Measurements from ENCODE around the gene MFSD1. TPM values are rescaled to one million over a fixed set of nuclear protein-coding genes. Genes with fewer than 3 reads are reported as not detected.

The MFSD1 gene
- total RNA-seq, 4 donors from 2014 or later, result 57.1 to 83.7 (median 64.3) TPM

- H3K9me3 ChIP-seq, result no peaks in the 10 kb centered on the region
- no peak for DNase-seq (ENCODE audit: low spot score in 2 of 2)
- H3K4me1 ChIP-seq, result no peaks in the 10 kb centered on the region
- H3K27ac ChIP-seq, result no peak overlapping the region
- TF ChIP-seq POLR2A (IDR thresholded peaks at IDR 0.05), result no peak
- TF ChIP-seq EP300 (IDR thresholded peaks at IDR 0.05), result no peak
- H3K36me3 ChIP-seq, result peaks cover 0 to 72% (median 0%) of the 10 kb centered on the region in 3 donors
- no peaks in the 10 kb centered on the region for H3K27me3 ChIP-seq
- WGBS, 2 donors, result 95 to 98% methylated on average over 4 of the region's 4 CpGs
- no peak overlapping the region for H3K4me3 ChIP-seq
Observed at GRCh38 chr3:158830391-158830790, 28.5 kb downstream of the MFSD1 start.

DNA sequence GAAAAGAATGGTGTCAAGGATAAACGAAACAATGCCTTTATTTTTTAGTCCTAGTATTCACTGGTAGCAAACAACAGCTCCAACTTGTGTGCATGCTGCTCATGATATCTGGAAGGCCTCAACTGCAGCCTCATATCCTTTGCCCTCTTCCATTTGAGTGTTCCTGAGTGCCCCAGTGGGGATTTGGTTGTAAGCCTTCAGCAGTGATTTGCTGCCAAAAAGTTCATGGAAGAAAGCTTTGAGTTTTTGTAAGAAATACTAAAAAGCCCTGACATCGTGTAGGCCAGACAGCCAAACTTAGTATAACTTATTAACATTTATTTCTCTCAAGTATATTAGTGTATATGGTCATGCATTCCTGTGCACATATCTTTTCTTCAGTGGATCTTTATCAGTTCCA is 30.0 kb downstream of the MFSD1 start:
- no peak overlapping the region for H3K4me3 ChIP-seq
- no peak overlapping the region for H3K27ac ChIP-seq
- DNase-seq (ENCODE audit: low spot score in 2 of 2), result no peak
- H3K36me3 ChIP-seq, result peaks cover 0 to 57% (median 0%) of the 10 kb centered on the region in 3 donors
- WGBS, 2 donors, result 38 to 63% methylated on average over 2 of the region's 2 CpGs
- H3K27me3 ChIP-seq, result no peaks in the 10 kb centered on the region
- no peaks in the 10 kb centered on the region for H3K9me3 ChIP-seq
- H3K4me1 ChIP-seq, result no peaks in the 10 kb centered on the region
- TF ChIP-seq EP300 (IDR thresholded peaks at IDR 0.05), result no peak
- TF ChIP-seq, protein P1, sequence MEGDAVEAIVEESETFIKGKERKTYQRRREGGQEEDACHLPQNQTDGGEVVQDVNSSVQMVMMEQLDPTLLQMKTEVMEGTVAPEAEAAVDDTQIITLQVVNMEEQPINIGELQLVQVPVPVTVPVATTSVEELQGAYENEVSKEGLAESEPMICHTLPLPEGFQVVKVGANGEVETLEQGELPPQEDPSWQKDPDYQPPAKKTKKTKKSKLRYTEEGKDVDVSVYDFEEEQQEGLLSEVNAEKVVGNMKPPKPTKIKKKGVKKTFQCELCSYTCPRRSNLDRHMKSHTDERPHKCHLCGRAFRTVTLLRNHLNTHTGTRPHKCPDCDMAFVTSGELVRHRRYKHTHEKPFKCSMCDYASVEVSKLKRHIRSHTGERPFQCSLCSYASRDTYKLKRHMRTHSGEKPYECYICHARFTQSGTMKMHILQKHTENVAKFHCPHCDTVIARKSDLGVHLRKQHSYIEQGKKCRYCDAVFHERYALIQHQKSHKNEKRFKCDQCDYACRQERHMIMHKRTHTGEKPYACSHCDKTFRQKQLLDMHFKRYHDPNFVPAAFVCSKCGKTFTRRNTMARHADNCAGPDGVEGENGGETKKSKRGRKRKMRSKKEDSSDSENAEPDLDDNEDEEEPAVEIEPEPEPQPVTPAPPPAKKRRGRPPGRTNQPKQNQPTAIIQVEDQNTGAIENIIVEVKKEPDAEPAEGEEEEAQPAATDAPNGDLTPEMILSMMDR (IDR thresholded peaks at IDR 0.05), result no peak
- TF ChIP-seq POLR2A (IDR thresholded peaks at IDR 0.05), result no peak

GRCh38 chr3:158835631-158836030 is 33.8 kb downstream of the MFSD1 start:
- Histone ChIP-seq H3K27ac (no peak overlapping the region), H3K36me3 (peaks cover 0 to 23% (median 0%) of the 10 kb centered on the region in 3 donors), H3K4me1 (no peaks in the 10 kb centered on the region), H3K9me3 (no peaks in the 10 kb centered on the region), H3K4me3 (no peak overlapping the region), H3K27me3 (no peaks in the 10 kb centered on the region)
- TF ChIP-seq POLR2A (IDR thresholded peaks at IDR 0.05), result no peak
- TF ChIP-seq EP300 (IDR thresholded peaks at IDR 0.05), result no peak
- TF ChIP-seq, protein P1 (IDR thresholded peaks at IDR 0.05), result no peak
- WGBS, 2 donors, result 34 to 63% methylated on average over 3 of the region's 3 CpGs
- DNase-seq (ENCODE audit: low spot score in 2 of 2), result no peak

- H3K36me3 ChIP-seq, result peaks cover 0 to 17% (median 0%) of the 10 kb centered on the region in 3 donors
- TF ChIP-seq, protein P1 (IDR thresholded peaks at IDR 0.05), result no peak
- TF ChIP-seq EP300 (IDR thresholded peaks at IDR 0.05), result no peak
- no peak for TF ChIP-seq POLR2A (IDR thresholded peaks at IDR 0.05)
- H3K4me1 ChIP-seq, result no peaks in the 10 kb centered on the region
- no peak for DNase-seq (ENCODE audit: low spot score in 2 of 2)
- no peak overlapping the region for H3K4me3 ChIP-seq
- H3K9me3 ChIP-seq, result no peaks in the 10 kb centered on the region
- 81 to 86% methylated on average over 3 of the region's 3 CpGs for WGBS, 2 donors
- H3K27me3 ChIP-seq, result no peaks in the 10 kb centered on the region
- no peak overlapping the region for H3K27ac ChIP-seq
Observed at GRCh38 chr3:158836312-158836711, 34.5 kb downstream of the MFSD1 start.

- DNase-seq (ENCODE audit: low spot score in 2 of 2), result no peak
- WGBS, 2 donors, result 80% methylated on average over 3 of the region's 3 CpGs
- no peak overlapping the region for H3K27ac ChIP-seq
- no peaks in the 10 kb centered on the region for H3K27me3 ChIP-seq
- H3K9me3 ChIP-seq, result no peaks in the 10 kb centered on the region
- peaks cover 0 to 9% (median 0%) of the 10 kb centered on the region in 3 donors for H3K36me3 ChIP-seq
- no peaks in the 10 kb centered on the region for H3K4me1 ChIP-seq
- no peak overlapping the region for H3K4me3 ChIP-seq
- no peak for TF ChIP-seq EP300 (IDR thresholded peaks at IDR 0.05)
- TF ChIP-seq POLR2A (IDR thresholded peaks at IDR 0.05), result no peak
- TF ChIP-seq, protein P1 (IDR thresholded peaks at IDR 0.05), result no peak
Observed at GRCh38 chr3:158837240-158837639, 35.4 kb downstream of the MFSD1 start.

DNA sequence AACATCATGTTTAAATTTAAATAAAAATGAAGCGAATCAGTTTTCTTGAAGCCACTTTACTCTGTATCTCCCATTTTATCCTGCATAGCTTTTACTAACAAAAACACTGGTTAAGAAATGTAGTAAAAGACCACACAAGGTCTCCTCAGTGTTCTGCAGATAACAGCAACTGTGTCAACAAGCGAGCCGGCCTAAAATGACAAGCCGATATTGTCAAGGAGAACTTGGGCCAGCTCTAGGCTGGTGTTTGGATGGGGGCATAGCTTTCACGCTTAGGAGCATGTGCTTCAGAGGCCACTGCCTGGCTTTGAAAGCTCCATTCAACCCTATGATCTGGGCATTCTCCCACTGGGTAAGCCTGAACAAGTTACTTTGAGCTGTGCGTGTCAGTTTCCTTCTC is 38.1 kb downstream of the MFSD1 start:
- Histone ChIP-seq H3K36me3 (no peaks in the 10 kb centered on the region), H3K27me3 (no peaks in the 10 kb centered on the region), H3K9me3 (no peaks in the 10 kb centered on the region), H3K4me3 (no peak overlapping the region), H3K4me1 (no peaks in the 10 kb centered on the region), H3K27ac (no peak overlapping the region)
- WGBS, 2 donors, result 87 to 89% methylated on average over 6 of the region's 6 CpGs
- DNase-seq (ENCODE audit: low spot score in 2 of 2), result no peak
- TF ChIP-seq EP300 (IDR thresholded peaks at IDR 0.05) (no peak), POLR2A (IDR thresholded peaks at IDR 0.05) (no peak)
- TF ChIP-seq, protein P1 (IDR thresholded peaks at IDR 0.05), result no peak

Measured in tibial nerve (tissue), 4 donors.